Erythroblast (primary cell): ENCODE measurements around the gene BIN1.

Experiments
- DNase-seq, 2 experiments: peaks; one replicate each; lab custom pipeline; 2025; lab: John Stamatoyannopoulos, UW
- GATA1 ChIP-seq: IDR thresholded peaks from 2 replicates; pipeline ENCODE4 v1.6.1; 2011; ENCODE audit warnings: low read depth, mild to moderate bottlenecking, control low read depth, low read length, moderate library complexity
- POLR2A ChIP-seq: IDR thresholded peaks from 2 replicates; pipeline ENCODE4 v1.6.1; 2011; ENCODE audit warnings: mild to moderate bottlenecking, low read length

The BIN1 gene

GRCh38 chr2:127095367-127095641, 11.7 kb downstream of the BIN1 start:
- no peak for DNase-seq
- no peak for TF ChIP-seq POLR2A
- TF ChIP-seq GATA1 = no peak

GRCh38 chr2:127094509-127095366, 12.2 kb downstream of the BIN1 start:
- TF ChIP-seq GATA1 = no peak
- TF ChIP-seq POLR2A = no peak
- DNase-seq = peak in 1 of 2 experiments; percentile 10

GRCh38 chr2:127093648-127094210, 13.2 kb downstream of the BIN1 start:
- TF ChIP-seq POLR2A (no peak), GATA1 (no peak)
- DNase-seq = no peak

- TF ChIP-seq POLR2A (no peak), GATA1 (no peak)
- no peak for DNase-seq
These were observed 13.9 kb downstream of the BIN1 start for GRCh38 chr2:127092901-127093516.

- DNase-seq = no peak
- TF ChIP-seq GATA1 (no peak), POLR2A (no peak)
These were observed 14.6 kb downstream of the BIN1 start for GRCh38 chr2:127092306-127092705.

- DNase-seq = no peak
- TF ChIP-seq POLR2A (no peak), GATA1 (no peak)
These were observed 15.1 kb downstream of the BIN1 start for GRCh38 chr2:127091886-127092285.

- no peak for DNase-seq
- no peak for TF ChIP-seq POLR2A
- no peak for TF ChIP-seq GATA1
These were observed 15.8 kb downstream of the BIN1 start for GRCh38 chr2:127091148-127091547.

GRCh38 chr2:127090281-127091120, 16.5 kb downstream of the BIN1 start:
- TF ChIP-seq GATA1 (no peak), POLR2A (no peak)
- no peak for DNase-seq

- DNase-seq = no peak
- TF ChIP-seq GATA1 (no peak), POLR2A (no peak)
These were observed 17.3 kb downstream of the BIN1 start for GRCh38 chr2:127089478-127090235.

- DNase-seq = no peak
- TF ChIP-seq POLR2A (no peak), GATA1 (no peak)
These were observed 18.2 kb downstream of the BIN1 start for GRCh38 chr2:127088706-127089105.

GRCh38 chr2:127087791-127088495, 19.0 kb downstream of the BIN1 start:
- no peak for DNase-seq
- no peak for TF ChIP-seq GATA1

GRCh38 chr2:127086990-127087790, 19.8 kb downstream of the BIN1 start:
- DNase-seq = no peak
- no peak for TF ChIP-seq POLR2A
- no peak for TF ChIP-seq GATA1
